Neural crest cell (in vitro differentiated cells): ENCODE measurements around the gene KSR2. TPM values are rescaled to one million over a fixed set of nuclear protein-coding genes. Genes with fewer than 3 reads are reported as not detected.

Experiments used
- DNase-seq: peaks from one replicate; pipeline ENCODE4 v3.0.0; 2021; ENCODE audit warnings: low read depth, mixed read lengths, low spot score
- H3K27ac Mint-ChIP-seq: one replicate; pipeline ENCODE4 v1.8.0; 2021; ENCODE audit warnings: mild to moderate bottlenecking, mixed read lengths; ENCODE audit not compliant: unreplicated experiment
- H3K27me3 Mint-ChIP-seq: 2 replicates; pipeline ENCODE4 v1.8.0; 2021; ENCODE audit warnings: low read depth, mild to moderate bottlenecking, mixed read lengths
- H3K36me3 Mint-ChIP-seq: 2 replicates; pipeline ENCODE4 v1.8.0; 2021; ENCODE audit warnings: low read depth, mild to moderate bottlenecking, mixed read lengths
- H3K4me1 Mint-ChIP-seq: 2 replicates; pipeline ENCODE4 v1.8.0; 2021; ENCODE audit warnings: mixed read lengths
- H3K4me3 Mint-ChIP-seq: one replicate; pipeline ENCODE4 v1.8.0; 2021; ENCODE audit warnings: mild to moderate bottlenecking, mixed read lengths
- H3K9me3 Mint-ChIP-seq: 2 replicates; pipeline ENCODE4 v1.8.0; 2021; ENCODE audit warnings: mixed read lengths
- total RNA-seq: library from RNA; stranded (reverse); gene quantifications from 2 replicates; pipeline ENCODE4 v1.2.1, GENCODE V29; 2021
- TF ChIP-seq, protein P1 (sequence below): fragments of 200-600 bp; sonication (generic); conservative IDR thresholded peaks from 2 replicates; pipeline ENCODE4 v1.5.0; 2021; ENCODE audit warnings: antibody characterized with exemption, mild to moderate bottlenecking

The KSR2 gene
- total RNA-seq, 1 donor from 2014 or later = 0.33 TPM

DNA sequence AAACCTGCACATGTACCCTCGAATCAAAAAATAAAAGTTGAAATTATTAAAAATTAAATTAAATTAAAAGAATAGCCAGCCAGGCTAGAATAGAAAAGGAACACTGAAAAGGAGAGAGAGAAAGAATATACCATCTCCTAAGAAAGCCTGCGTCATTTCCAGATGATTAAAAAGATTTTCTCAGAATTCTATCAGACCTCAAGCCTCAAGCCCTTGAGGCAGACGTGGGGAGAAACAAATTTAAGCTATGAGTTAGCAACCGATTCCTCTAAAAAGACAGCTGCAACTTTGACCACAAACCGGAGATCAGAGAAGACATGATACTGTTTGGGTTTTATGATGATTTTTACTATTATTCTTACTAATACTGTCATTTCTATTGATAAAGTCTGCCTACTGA is 138.3 kb downstream of the KSR2 start:
- H3K4me3 Mint-ChIP-seq = no peak overlapping the region
- no peak overlapping the region for H3K27ac Mint-ChIP-seq
- peaks cover 6% of the 10 kb centered on the region for H3K9me3 Mint-ChIP-seq
- TF ChIP-seq, protein P1, sequence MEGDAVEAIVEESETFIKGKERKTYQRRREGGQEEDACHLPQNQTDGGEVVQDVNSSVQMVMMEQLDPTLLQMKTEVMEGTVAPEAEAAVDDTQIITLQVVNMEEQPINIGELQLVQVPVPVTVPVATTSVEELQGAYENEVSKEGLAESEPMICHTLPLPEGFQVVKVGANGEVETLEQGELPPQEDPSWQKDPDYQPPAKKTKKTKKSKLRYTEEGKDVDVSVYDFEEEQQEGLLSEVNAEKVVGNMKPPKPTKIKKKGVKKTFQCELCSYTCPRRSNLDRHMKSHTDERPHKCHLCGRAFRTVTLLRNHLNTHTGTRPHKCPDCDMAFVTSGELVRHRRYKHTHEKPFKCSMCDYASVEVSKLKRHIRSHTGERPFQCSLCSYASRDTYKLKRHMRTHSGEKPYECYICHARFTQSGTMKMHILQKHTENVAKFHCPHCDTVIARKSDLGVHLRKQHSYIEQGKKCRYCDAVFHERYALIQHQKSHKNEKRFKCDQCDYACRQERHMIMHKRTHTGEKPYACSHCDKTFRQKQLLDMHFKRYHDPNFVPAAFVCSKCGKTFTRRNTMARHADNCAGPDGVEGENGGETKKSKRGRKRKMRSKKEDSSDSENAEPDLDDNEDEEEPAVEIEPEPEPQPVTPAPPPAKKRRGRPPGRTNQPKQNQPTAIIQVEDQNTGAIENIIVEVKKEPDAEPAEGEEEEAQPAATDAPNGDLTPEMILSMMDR = no peak
- no peak for DNase-seq
- no peaks in the 10 kb centered on the region for H3K4me1 Mint-ChIP-seq
- H3K36me3 Mint-ChIP-seq = peaks cover 5% of the 10 kb centered on the region
- peaks cover 15% of the 10 kb centered on the region for H3K27me3 Mint-ChIP-seq

GRCh38 chr12:117829108-117829507 is 139.7 kb downstream of the KSR2 start:
- peaks cover 6% of the 10 kb centered on the region for H3K9me3 Mint-ChIP-seq
- H3K27ac Mint-ChIP-seq = no peak overlapping the region
- no peaks in the 10 kb centered on the region for H3K4me1 Mint-ChIP-seq
- H3K36me3 Mint-ChIP-seq = peaks cover 5% of the 10 kb centered on the region
- no peak for DNase-seq
- no peak overlapping the region for H3K4me3 Mint-ChIP-seq
- peaks cover 10% of the 10 kb centered on the region for H3K27me3 Mint-ChIP-seq
- TF ChIP-seq, protein P1 = no peak

GRCh38 chr12:117827660-117828059 is 141.1 kb downstream of the KSR2 start:
- Mint-ChIP-seq H3K27ac (no peak overlapping the region), H3K4me1 (no peaks in the 10 kb centered on the region), H3K9me3 (peaks cover 6% of the 10 kb centered on the region), H3K4me3 (no peak overlapping the region), H3K36me3 (peaks cover 5% of the 10 kb centered on the region), H3K27me3 (peaks cover 18% of the 10 kb centered on the region)
- TF ChIP-seq, protein P1 = no peak
- DNase-seq = no peak

- TF ChIP-seq, protein P1 = no peak
- Mint-ChIP-seq H3K9me3 (peaks cover 6% of the 10 kb centered on the region), H3K4me3 (no peak overlapping the region), H3K27me3 (peaks cover 25% of the 10 kb centered on the region), H3K27ac (no peak overlapping the region), H3K36me3 (peaks cover 5% of the 10 kb centered on the region), H3K4me1 (no peaks in the 10 kb centered on the region)
- no peak for DNase-seq
Measured at GRCh38 chr12:117825827-117826226, 143.0 kb downstream of the KSR2 start.

DNA sequence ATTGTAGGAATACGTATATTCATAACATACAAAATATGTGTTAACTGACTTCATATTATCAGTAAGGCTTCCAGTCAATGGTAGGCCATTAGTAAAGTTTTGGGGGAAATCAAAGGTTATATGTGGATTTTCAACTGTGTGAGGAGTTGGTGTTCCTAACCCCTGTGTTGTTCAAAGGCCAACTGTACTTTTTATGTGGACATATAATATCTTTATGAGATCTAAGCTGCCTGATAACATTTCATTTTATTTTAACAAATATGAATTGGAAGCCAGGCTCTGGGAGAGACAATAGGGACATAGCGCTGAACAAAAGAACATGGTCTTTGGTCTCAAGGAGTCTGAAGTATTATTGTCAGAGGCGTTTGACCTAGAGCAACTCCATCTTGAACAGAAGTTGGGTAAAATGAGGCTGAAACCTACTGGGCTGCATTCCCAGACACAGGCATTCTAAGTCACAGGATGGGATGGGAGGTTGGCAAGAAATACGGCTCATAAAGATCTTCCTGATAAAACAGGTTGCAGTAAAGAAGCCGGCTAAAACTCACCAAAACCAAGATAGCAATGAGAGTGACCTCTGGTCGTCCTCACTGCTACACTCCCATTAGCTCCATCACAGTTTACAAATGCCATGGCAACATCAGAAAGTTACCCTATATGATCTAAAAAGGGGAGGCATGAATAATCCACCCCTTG is 147.2 kb downstream of the KSR2 start:
- no peaks in the 10 kb centered on the region for H3K9me3 Mint-ChIP-seq
- no peak overlapping the region for H3K27ac Mint-ChIP-seq
- peaks cover 5% of the 10 kb centered on the region for H3K4me1 Mint-ChIP-seq
- no peak overlapping the region for H3K4me3 Mint-ChIP-seq
- peaks cover 41% of the 10 kb centered on the region for H3K27me3 Mint-ChIP-seq
- H3K36me3 Mint-ChIP-seq = no peaks in the 10 kb centered on the region
- no peak for DNase-seq
- TF ChIP-seq, protein P1 = no peak
